NOMO-1 treated with DMSO at 0.1 percent for 48 hours (cell line): ENCODE data around the gene NAPB.
A peak's percentile ranks its signal among the peaks of the same experiment; 100 is the strongest.

Source experiments
- DNase-seq: peaks from one replicate; lab custom pipeline; 2025; ENCODE audit not compliant: unreplicated experiment; lab: John Stamatoyannopoulos, UW

NAPB gene

GRCh38 chr20:23438661-23439060 lies 17.4 kb upstream of the NAPB start:
- no peak for DNase-seq

DNA sequence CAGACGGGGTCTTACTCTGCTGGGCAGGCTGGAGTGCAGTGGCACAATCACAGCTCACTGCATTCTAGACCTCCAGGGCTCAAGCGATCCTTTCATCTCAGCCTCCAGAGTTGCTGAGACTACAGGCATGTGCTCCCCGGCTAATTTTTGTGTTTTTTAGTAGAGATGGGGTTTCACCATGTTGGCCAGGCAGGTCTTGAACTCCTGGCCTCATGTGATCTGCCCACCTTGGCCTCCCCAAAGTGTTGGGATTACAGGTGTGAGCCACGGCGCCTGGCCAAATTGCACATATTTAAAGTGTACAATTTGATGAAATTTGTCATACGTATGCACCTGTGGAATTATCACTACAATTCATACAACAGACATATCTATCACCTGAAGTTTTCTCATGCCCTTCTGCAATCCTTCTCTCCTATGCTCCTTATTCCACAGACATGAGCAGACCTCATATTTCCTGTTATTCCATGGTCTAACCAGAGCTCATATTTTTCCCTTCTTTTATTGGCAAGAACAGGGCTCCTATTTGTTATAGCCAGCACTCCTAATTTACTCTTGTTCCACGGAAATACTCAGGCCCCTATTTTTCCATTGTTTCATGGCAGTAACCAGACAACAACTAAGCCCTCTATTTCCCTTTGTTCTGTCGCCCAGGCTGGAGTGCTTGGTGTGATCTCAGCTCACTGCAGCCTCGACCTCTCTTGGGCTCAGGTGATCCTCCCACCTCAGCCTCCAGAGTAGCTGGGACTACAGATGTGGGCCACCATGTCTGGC lies 16.0 kb upstream of the NAPB start:
- DNase-seq, result no peak

- DNase-seq, result no peak
Measured at GRCh38 chr20:23436681-23437080, 15.4 kb upstream of the NAPB start.

- no peak for DNase-seq
Measured at GRCh38 chr20:23435626-23436539, 14.6 kb upstream of the NAPB start.

- no peak for DNase-seq
Measured at GRCh38 chr20:23434521-23435313, 13.4 kb upstream of the NAPB start.

GRCh38 chr20:23433628-23434027 lies 12.3 kb upstream of the NAPB start:
- DNase-seq, result no peak

- no peak for DNase-seq
Measured at GRCh38 chr20:23425129-23425528, 3.8 kb upstream of the NAPB start.

DNA sequence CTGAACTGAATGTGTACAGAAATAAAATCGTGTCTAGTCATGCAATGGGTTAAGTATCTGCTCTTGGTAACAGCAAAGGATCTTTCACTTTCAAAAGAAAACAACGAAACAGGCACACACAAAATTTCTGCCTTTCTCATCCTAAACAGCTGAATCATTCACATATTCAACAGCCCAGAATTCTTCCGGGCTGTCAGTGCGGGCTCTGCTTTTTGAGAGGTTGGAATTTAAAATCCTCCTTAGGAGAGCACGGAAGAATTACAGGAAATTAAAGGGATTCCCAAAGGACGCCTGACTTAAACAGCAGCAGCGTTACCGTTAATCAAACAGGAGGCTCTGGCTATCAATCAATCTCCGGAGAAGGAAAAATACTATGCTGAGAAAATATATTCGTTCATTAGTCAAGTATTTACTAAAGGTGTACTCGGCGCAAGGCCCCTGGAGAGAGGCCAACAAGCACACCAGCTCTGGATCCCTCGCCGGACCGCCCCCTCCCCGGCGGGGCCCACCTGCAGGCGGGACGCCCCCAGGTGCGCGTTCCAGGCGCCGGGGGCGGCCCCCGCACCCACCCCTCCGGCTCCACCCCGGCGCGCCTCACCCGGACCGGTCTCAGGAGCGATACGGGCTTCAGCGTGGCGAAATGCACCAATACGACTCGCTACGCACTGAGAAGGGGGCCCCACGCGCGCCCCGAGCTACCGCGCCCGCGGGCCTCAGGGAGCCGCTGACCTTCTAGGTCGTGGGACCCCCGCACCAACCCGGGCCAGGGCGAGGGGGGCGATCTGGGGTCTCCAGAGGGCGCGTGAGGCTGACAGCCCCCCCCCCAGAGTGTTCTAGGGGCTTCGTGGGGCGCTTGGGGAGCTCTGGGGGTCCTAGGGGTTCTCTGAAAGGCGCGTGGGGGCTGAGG lies 1.0 kb downstream of the NAPB start:
- peak; percentile 57 for DNase-seq

DNA sequence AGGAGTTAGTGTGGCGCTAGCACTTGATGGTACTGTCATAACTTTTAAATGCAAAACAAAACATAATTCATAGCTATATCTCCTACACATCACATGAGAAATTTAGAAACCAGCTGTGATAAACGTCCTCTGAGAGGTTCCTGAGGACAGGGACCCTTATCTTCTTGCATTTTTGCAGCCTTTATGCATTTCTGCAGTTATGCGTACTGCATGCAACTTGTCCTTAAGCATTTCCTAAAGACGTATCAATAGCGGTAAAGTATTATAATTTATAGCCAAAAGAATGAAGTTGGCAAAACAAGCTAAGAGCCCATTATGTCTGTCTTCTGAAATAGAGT lies 1.7 kb downstream of the NAPB start:
- DNase-seq, result no peak

DNA sequence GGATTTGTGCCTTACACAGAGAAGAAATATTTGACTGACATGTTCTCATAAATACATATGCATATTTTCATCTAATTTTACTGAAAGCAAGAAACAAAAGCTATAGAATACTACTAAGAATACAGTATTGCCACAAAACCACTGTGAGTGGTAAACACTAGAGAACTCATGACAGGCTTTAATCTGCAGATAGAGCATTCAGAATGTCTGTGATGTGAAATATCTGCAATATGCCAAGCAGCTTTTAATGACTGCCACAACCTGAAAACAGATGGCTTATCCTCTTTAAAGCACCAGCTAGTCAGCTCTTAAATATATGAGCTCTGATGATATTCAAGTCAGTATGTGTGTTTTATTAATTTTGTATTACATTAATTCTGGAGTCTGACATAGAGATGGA lies 3.4 kb downstream of the NAPB start:
- DNase-seq, result no peak

DNA sequence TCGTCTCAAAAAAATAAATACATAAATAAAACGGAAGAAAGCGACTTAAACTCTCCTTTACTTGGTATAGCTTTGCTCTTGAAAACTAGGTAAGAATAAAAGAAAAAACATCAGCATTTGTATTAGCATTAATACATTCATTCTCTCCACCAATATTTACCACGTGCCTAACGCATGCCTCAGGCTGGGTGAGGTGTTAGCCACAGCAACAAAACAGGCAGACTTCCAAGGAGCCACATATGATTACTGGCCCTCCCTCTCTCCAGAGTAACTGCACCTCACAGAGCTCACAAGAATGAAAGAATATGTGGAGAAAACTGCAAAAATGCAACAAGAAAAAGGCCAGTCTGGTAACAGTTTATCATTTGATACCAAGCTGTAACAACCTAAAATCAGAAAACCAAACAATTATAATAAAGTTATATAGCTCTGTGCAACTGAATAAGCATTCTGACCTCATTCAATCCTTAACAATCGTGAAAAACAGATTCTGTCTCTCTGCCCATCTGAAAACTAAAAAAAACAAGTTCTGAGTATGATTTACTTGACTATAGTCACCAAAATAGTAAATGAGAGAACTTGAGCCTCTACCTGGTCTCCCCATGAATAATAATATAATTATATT lies 5.2 kb downstream of the NAPB start:
- DNase-seq, result no peak

DNA sequence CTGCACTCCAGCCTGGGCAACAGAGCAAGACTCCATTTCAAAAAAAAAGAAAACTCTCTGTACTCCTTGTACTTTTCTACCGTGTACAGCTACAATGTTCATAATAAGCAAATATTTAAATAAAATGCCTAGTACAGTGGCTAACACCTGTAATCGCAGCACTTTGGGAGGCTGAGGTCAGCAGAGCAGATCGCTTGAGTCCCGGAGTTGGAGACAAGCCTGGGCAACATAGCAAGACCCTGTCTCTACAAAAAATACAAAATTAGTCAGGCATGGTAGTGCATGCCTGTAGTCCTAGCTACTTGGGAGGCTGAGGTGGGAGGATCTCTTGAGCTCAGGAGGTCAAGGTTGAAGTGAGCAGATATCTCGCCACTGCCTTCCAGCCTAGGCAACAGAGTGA lies 5.7 kb downstream of the NAPB start:
- DNase-seq, result no peak

GRCh38 chr20:23414526-23415188 lies 6.6 kb downstream of the NAPB start:
- DNase-seq, result no peak

DNA sequence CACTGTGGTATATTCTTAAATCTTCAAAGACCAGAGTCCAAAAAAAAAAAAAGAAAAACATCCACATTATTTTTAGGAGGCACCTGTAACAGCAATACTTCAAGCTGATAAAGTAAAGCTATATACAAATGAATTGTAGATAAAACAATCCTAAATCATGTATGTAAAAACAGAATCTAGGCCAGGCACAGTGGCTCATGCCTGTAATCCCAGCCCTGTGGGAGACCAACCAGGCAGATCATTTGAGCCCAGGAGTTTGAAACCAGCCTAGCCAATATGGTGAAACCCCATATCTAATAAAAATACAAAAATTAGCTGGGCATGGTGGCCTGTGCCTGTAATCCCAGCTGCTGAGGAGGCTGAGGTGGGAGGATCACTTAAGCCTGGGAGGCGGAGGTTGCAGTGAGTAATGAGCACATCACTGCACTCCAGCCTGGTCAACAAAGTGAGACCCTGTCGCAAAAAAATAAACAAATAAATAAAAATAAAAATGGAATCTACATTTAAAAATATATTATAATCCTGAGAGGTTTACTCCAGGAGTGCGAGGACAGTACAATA lies 7.3 kb downstream of the NAPB start:
- no peak for DNase-seq

GRCh38 chr20:23412026-23412425 lies 9.3 kb downstream of the NAPB start:
- DNase-seq, result no peak

GRCh38 chr20:23410916-23411695 lies 10.2 kb downstream of the NAPB start:
- no peak for DNase-seq

GRCh38 chr20:23409800-23410199 lies 11.5 kb downstream of the NAPB start:
- no peak for DNase-seq

DNA sequence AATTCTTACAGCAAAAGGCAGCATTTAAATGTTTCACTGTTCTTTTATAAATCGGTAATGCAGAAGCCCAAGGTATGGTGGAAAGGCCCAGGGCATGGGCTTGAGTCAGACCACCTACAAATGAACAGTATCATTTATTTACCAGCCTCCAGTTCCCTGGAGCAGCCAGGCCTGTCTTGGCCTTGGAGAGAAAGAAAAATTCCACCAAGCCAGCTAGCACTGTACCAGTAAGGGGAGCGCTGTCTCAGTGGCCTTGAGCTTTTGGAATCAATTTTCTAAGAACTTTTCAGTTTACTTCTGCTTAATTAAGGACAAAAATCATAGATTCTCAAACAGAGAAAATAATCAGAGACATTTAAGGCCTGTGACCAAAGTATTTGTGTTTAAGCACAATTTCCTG lies 12.3 kb downstream of the NAPB start:
- no peak for DNase-seq
